ENCODE results near the gene FAM118A.
"Not testable (repeated sequence)": the region's sequence is repeated elsewhere in the genome, so short reads cannot be mapped to it uniquely, and the experiment has no call there.

GRCh38 chr22:45295004-45295403 lies 14.7 kb upstream of the FAM118A start:
- TF ChIP-seq POLR2A (IDR thresholded peaks at IDR 0.05): not testable (repeated sequence)
- TF ChIP-seq, protein P1, sequence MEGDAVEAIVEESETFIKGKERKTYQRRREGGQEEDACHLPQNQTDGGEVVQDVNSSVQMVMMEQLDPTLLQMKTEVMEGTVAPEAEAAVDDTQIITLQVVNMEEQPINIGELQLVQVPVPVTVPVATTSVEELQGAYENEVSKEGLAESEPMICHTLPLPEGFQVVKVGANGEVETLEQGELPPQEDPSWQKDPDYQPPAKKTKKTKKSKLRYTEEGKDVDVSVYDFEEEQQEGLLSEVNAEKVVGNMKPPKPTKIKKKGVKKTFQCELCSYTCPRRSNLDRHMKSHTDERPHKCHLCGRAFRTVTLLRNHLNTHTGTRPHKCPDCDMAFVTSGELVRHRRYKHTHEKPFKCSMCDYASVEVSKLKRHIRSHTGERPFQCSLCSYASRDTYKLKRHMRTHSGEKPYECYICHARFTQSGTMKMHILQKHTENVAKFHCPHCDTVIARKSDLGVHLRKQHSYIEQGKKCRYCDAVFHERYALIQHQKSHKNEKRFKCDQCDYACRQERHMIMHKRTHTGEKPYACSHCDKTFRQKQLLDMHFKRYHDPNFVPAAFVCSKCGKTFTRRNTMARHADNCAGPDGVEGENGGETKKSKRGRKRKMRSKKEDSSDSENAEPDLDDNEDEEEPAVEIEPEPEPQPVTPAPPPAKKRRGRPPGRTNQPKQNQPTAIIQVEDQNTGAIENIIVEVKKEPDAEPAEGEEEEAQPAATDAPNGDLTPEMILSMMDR (IDR thresholded peaks at IDR 0.05): not testable (repeated sequence)
